Trophoblast cell (in vitro differentiated cells and primary cell): ENCODE results near the gene TLX2.

ENCODE experiments used
- DNase-seq, 2 donors: peaks; one replicate each; pipeline ENCODE4 v3.0.0-alpha.2; 2016
- H2AFZ ChIP-seq: 2 replicates; pipeline ENCODE4 v1.6.1; 2013; ENCODE audit warnings: low read length, moderate library complexity, mild to moderate bottlenecking; ENCODE audit not compliant: insufficient read depth, poor library complexity
- H2AK5ac ChIP-seq: 2 replicates; pipeline ENCODE4 v1.6.1; 2013; ENCODE audit warnings: mild to moderate bottlenecking, low read length
- H2BK120ac ChIP-seq: 2 replicates; pipeline ENCODE4 v1.6.1; 2013; ENCODE audit warnings: low read length, mild to moderate bottlenecking, moderate library complexity; ENCODE audit not compliant: insufficient read depth, poor library complexity
- H2BK12ac ChIP-seq: 2 replicates; pipeline ENCODE4 v1.6.1; 2013; ENCODE audit warnings: mild to moderate bottlenecking, low read length, moderate library complexity
- H2BK5ac ChIP-seq: 2 replicates; pipeline ENCODE4 v1.6.1; 2013; ENCODE audit warnings: low read length, low read depth, moderate library complexity, mild to moderate bottlenecking; ENCODE audit not compliant: poor library complexity
- H3K14ac ChIP-seq: 2 replicates; pipeline ENCODE4 v1.6.1; 2013; ENCODE audit warnings: mild to moderate bottlenecking, low read length
- H3K18ac ChIP-seq: 2 replicates; pipeline ENCODE4 v1.6.1; 2013; ENCODE audit warnings: mild to moderate bottlenecking, low read length
- H3K23ac ChIP-seq: 2 replicates; pipeline ENCODE4 v1.6.1; 2013; ENCODE audit warnings: low read length
- H3K27ac ChIP-seq: 2 replicates; pipeline ENCODE4 v1.5.1; 2013; ENCODE audit warnings: low read depth, mild to moderate bottlenecking, inconsistent platforms, low read length, moderate library complexity
- H3K27me3 ChIP-seq: 2 replicates; pipeline ENCODE4 v1.6.1; 2013; ENCODE audit warnings: inconsistent platforms, mild to moderate bottlenecking, low read length, moderate library complexity; ENCODE audit not compliant: insufficient read depth
- H3K36me3 ChIP-seq, 2 experiments: 1 replicate in 1 of 2; 2 replicates in 1 of 2; pipeline ENCODE4 v1.6.1; 2013; ENCODE audit warnings: low read length in 2 of 2, mild to moderate bottlenecking in 2 of 2, moderate library complexity in 1 of 2; ENCODE audit not compliant: insufficient read depth in 2 of 2, control insufficient read depth in 1 of 2
- H3K4ac ChIP-seq: 2 replicates; pipeline ENCODE4 v1.6.1; 2013; ENCODE audit warnings: low read depth, mild to moderate bottlenecking, low read length, moderate library complexity
- H3K4me1 ChIP-seq, 2 experiments: 1 replicate in 1 of 2; 2 replicates in 1 of 2; pipeline ENCODE4 v1.6.1; 2013; ENCODE audit warnings: low read length in 2 of 2, mild to moderate bottlenecking in 2 of 2, moderate library complexity in 1 of 2; ENCODE audit not compliant: insufficient read depth in 2 of 2, control insufficient read depth in 1 of 2
- H3K4me2 ChIP-seq: 2 replicates; pipeline ENCODE4 v1.6.1; 2013; ENCODE audit warnings: inconsistent platforms, mild to moderate bottlenecking, low read length, moderate library complexity
- H3K4me3 ChIP-seq: 2 replicates; pipeline ENCODE4 v1.5.1; 2013; ENCODE audit warnings: mild to moderate bottlenecking, low read depth, low read length, inconsistent platforms
- H3K79me1 ChIP-seq: one replicate; pipeline ENCODE4 v1.6.1; 2013; ENCODE audit warnings: low read length
- H3K79me2 ChIP-seq: 2 replicates; pipeline ENCODE4 v1.6.1; 2013; ENCODE audit warnings: low read length, mild to moderate bottlenecking; ENCODE audit not compliant: control insufficient read depth, insufficient read depth, poor library complexity
- H3K9ac ChIP-seq: 2 replicates; pipeline ENCODE4 v1.6.1; 2013; ENCODE audit warnings: mild to moderate bottlenecking, low read length
- H3K9me3 ChIP-seq: 2 replicates; pipeline ENCODE4 v1.6.1; 2013; ENCODE audit warnings: low read depth, mild to moderate bottlenecking, control low read depth, inconsistent platforms, low read length; ENCODE audit not compliant: insufficient read depth
- H4K12ac ChIP-seq: 2 replicates; pipeline ENCODE4 v1.6.1; 2013; ENCODE audit warnings: low read depth, mild to moderate bottlenecking, low read length, moderate library complexity
- H4K8ac ChIP-seq: 2 replicates; pipeline ENCODE4 v1.6.1; 2013; ENCODE audit warnings: low read depth, mild to moderate bottlenecking, low read length, moderate library complexity
- H4K91ac ChIP-seq: one replicate; pipeline ENCODE4 v1.6.1; 2013; ENCODE audit warnings: low read depth, mild to moderate bottlenecking, low read length, moderate library complexity
- WGBS: extraction: QIAGEN DNeasy Blood & Tissue Kit; methylation state at CpG from one replicate; pipeline ENCODE4 v1.1.7; 2013; ENCODE audit warnings: missing lambda C conversion rate; ENCODE audit not compliant: insufficient read length, insufficient coverage; ENCODE audit errors: extremely low coverage; 5-methylcytosine and 5-hydroxymethylcytosine counted together

Gene TLX2

GRCh38 chr2:74511104-74511989 lies 2.9 kb upstream of the TLX2 start:
- peaks cover 59% of the 10 kb centered on the region for H3K27me3 ChIP-seq
- no peak overlapping the region for H3K23ac ChIP-seq
- peaks cover 8% of the 10 kb centered on the region for H3K79me2 ChIP-seq
- H3K18ac ChIP-seq = no peak overlapping the region
- H3K4ac ChIP-seq = no peak overlapping the region
- peaks cover 12% of the 10 kb centered on the region for H3K79me1 ChIP-seq
- H4K8ac ChIP-seq = no peak overlapping the region
- H3K9ac ChIP-seq = no peak overlapping the region
- H3K9me3 ChIP-seq = peaks cover 12% of the 10 kb centered on the region
- no peak for DNase-seq
- no peak overlapping the region for H3K4me3 ChIP-seq
- no CpG with 5 or more reads among the region's 11 CpGs for WGBS
- H2BK120ac ChIP-seq = no peak overlapping the region
- no peak overlapping the region for H3K27ac ChIP-seq
- no peak overlapping the region for H4K12ac ChIP-seq
- no peak overlapping the region for H2BK12ac ChIP-seq
- H3K36me3 ChIP-seq = no peaks in the 10 kb centered on the region
- H4K91ac ChIP-seq = no peak overlapping the region
- no peak overlapping the region for H3K14ac ChIP-seq
- H2AK5ac ChIP-seq = no peak overlapping the region
- H2BK5ac ChIP-seq = no peak overlapping the region
- no peak overlapping the region for H2AFZ ChIP-seq
- H3K4me2 ChIP-seq = no peak overlapping the region
- peaks cover 12 to 14% of the 10 kb centered on the region in 2 experiments for H3K4me1 ChIP-seq

- H4K12ac ChIP-seq = no peak overlapping the region
- H3K4me2 ChIP-seq = no peak overlapping the region
- H2BK120ac ChIP-seq = no peak overlapping the region
These were observed 1.3 kb upstream of the TLX2 start for GRCh38 chr2:74512744-74513604.

GRCh38 chr2:74513605-74514367 lies 464 bp upstream of the TLX2 start:
- no peak overlapping the region for H2BK120ac ChIP-seq
- H3K14ac ChIP-seq = no peak overlapping the region
- no peak overlapping the region for H4K91ac ChIP-seq
- H4K12ac ChIP-seq = no peak overlapping the region
- H3K4me2 ChIP-seq = no peak overlapping the region
- no peaks in the 10 kb centered on the region for H3K36me3 ChIP-seq
- no peak overlapping the region for H2BK5ac ChIP-seq
- H3K4ac ChIP-seq = no peak overlapping the region
- no peak overlapping the region for H2AK5ac ChIP-seq
- no peak overlapping the region for H2AFZ ChIP-seq
- peaks cover 6 to 10% of the 10 kb centered on the region in 2 experiments for H3K4me1 ChIP-seq
- peaks cover 16% of the 10 kb centered on the region for H3K9me3 ChIP-seq
- H3K79me2 ChIP-seq = no peaks in the 10 kb centered on the region
- no peak overlapping the region for H3K27ac ChIP-seq
- no peak for DNase-seq
- H4K8ac ChIP-seq = no peak overlapping the region
- no peak overlapping the region for H3K23ac ChIP-seq
- H2BK12ac ChIP-seq = no peak overlapping the region
- peaks cover 77% of the 10 kb centered on the region for H3K27me3 ChIP-seq
- no peak overlapping the region for H3K4me3 ChIP-seq
- H3K79me1 ChIP-seq = no peaks in the 10 kb centered on the region
- H3K9ac ChIP-seq = no peak overlapping the region
- no peak overlapping the region for H3K18ac ChIP-seq
- WGBS = no CpG with 5 or more reads among the region's 52 CpGs

More at GRCh38 chr2:74512744-74513604, 1.3 kb upstream of the TLX2 start:
- no peak overlapping the region for H3K14ac ChIP-seq
- H4K91ac ChIP-seq = no peak overlapping the region
- WGBS = no CpG with 5 or more reads among the region's 36 CpGs
- DNase-seq = no peak
- H3K36me3 ChIP-seq = no peaks in the 10 kb centered on the region
- H3K27me3 ChIP-seq = peaks cover 72% of the 10 kb centered on the region
- no peak overlapping the region for H2AK5ac ChIP-seq
- no peak overlapping the region for H3K4ac ChIP-seq
- no peak overlapping the region for H2BK12ac ChIP-seq
- H4K8ac ChIP-seq = no peak overlapping the region
- H2AFZ ChIP-seq = no peak overlapping the region
- peaks cover 1% of the 10 kb centered on the region for H3K79me2 ChIP-seq
- H3K4me1 ChIP-seq = peaks cover 6 to 10% of the 10 kb centered on the region in 2 experiments
- no peak overlapping the region for H3K23ac ChIP-seq
- peaks cover 16% of the 10 kb centered on the region for H3K9me3 ChIP-seq
- no peak overlapping the region for H3K27ac ChIP-seq
- H2BK5ac ChIP-seq = no peak overlapping the region
- H3K9ac ChIP-seq = no peak overlapping the region
- no peak overlapping the region for H3K18ac ChIP-seq
- no peak overlapping the region for H3K4me3 ChIP-seq
- H3K79me1 ChIP-seq = peaks cover 1% of the 10 kb centered on the region
